H1 (cell line): ENCODE measurements around the gene PIGT. TPM values are rescaled to one million over a fixed set of nuclear protein-coding genes. Genes with fewer than 3 reads are reported as not detected.

Experiments used
- BRCA1 ChIP-seq: IDR thresholded peaks from 2 replicates; pipeline ENCODE4 v1.6.1; 2012; ENCODE audit warnings: low read depth, low read length, improper control_type of control experiment
- CTBP2 ChIP-seq: IDR thresholded peaks from 2 replicates; pipeline ENCODE4 v1.7.0; 2011; ENCODE audit warnings: borderline replicate concordance, mild to moderate bottlenecking, moderate library complexity, mixed read lengths, low read length; ENCODE audit not compliant: insufficient read depth, insufficient read length
- FOSL1 ChIP-seq: IDR thresholded peaks from 2 replicates; pipeline ENCODE4 v1.6.1; 2011; ENCODE audit warnings: mild to moderate bottlenecking, low read depth, low read length, moderate library complexity; ENCODE audit not compliant: insufficient read depth
- HDAC6 ChIP-seq: IDR thresholded peaks from one replicate; pipeline ENCODE4 v1.7.1; 2012; ENCODE audit warnings: low read depth, mild to moderate bottlenecking, inconsistent platforms, low read length, moderate library complexity
- JUND ChIP-seq: IDR thresholded peaks from 2 replicates; pipeline ENCODE4 v1.6.1; 2011; ENCODE audit warnings: mild to moderate bottlenecking, improper control_type of control experiment, low read length
- KDM1A ChIP-seq: fragments of 200-600, 300-600 bp; sonication (generic); IDR thresholded peaks from 2 replicates; pipeline ENCODE4 v1.7.1; 2016; ENCODE audit warnings: mild to moderate bottlenecking, low read length, borderline replicate concordance
- RFX5 ChIP-seq: IDR thresholded peaks from 2 replicates; pipeline ENCODE4 v1.6.1; 2011; ENCODE audit warnings: low read depth, low read length, improper control_type of control experiment, borderline replicate concordance
- SIRT6 ChIP-seq: IDR thresholded peaks from one replicate; pipeline ENCODE4 v1.7.1; 2012; ENCODE audit warnings: low read length, inconsistent platforms
- SP2 ChIP-seq: IDR thresholded peaks from 2 replicates; pipeline ENCODE4 v1.6.1; 2012; ENCODE audit warnings: mild to moderate bottlenecking, low read length, inconsistent platforms
- SRF ChIP-seq: IDR thresholded peaks from 2 replicates; pipeline ENCODE4 v1.6.1; 2011; ENCODE audit warnings: mild to moderate bottlenecking, low read depth, low read length, moderate library complexity
- TAF7 ChIP-seq: optimal IDR thresholded peaks from 2 replicates; pipeline ENCODE3; 2011; ENCODE audit warnings: low read depth, mild to moderate bottlenecking, inconsistent platforms, low read length, moderate library complexity, borderline replicate concordance
- polyA plus RNA-seq, 7 experiments: library from polyadenylated mRNA; depleted of rRNA in 3 of 7; stranded (reverse) in 5 of 7; unstranded in 2 of 7; fragments of >200 nt in 5 of 7; fragments of 200-250 nt in 2 of 7; gene quantifications; 1 replicate in 5 of 7; 2 replicates in 1 of 7; 4 replicates in 1 of 7; pipeline versions ENCODE4 v1.2.1 to v1.2.3, GENCODE V29; 2011 to 2013; ENCODE audit warnings: missing spikeins in 2 of 7, mixed read lengths in 2 of 7
- total RNA-seq: library from RNA; stranded (reverse); fragmentation: NEBNext Ultra II Directional; extraction: Animal tissue kit (Norgen Biotek cat#: 25700); gene quantifications from 2 replicates; pipeline ENCODE4 v1.2.1, GENCODE V29; 2021
- TF ChIP-seq, protein P1 (sequence below): fragments of 300-600 bp; sonication (generic); IDR thresholded peaks from 2 replicates; pipeline ENCODE4 v1.7.1; 2012; ENCODE audit warnings: low read length, moderate library complexity, mild to moderate bottlenecking, inconsistent platforms; ENCODE audit not compliant: insufficient replicate concordance

PIGT gene
- total and polyA plus RNA-seq, 2 of the 8 experiments (the other 6 are each of a cell fraction or from before 2014, with no cell fraction given), result 66.0 to 89.7 TPM

DNA sequence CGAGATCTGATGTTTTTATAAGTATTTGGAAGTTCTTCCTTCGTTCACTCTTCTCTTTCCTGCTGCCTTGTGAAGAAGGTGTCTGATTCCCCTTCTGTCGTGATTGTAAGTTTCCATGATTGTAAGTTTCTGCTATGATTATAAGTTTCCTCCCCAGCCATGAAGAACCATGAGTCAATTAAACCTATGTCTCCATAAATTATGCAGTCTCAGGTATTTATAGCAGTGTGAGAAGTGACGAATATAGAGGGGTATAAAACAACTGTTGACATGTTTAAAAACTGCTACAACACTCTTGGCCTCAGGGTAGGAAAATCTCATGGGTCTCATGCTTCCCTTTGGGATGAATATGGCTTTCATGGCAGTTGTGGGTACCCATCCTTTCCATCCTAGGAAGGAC lies 47.8 kb downstream of the PIGT start (continued):
- TF ChIP-seq, protein P1, sequence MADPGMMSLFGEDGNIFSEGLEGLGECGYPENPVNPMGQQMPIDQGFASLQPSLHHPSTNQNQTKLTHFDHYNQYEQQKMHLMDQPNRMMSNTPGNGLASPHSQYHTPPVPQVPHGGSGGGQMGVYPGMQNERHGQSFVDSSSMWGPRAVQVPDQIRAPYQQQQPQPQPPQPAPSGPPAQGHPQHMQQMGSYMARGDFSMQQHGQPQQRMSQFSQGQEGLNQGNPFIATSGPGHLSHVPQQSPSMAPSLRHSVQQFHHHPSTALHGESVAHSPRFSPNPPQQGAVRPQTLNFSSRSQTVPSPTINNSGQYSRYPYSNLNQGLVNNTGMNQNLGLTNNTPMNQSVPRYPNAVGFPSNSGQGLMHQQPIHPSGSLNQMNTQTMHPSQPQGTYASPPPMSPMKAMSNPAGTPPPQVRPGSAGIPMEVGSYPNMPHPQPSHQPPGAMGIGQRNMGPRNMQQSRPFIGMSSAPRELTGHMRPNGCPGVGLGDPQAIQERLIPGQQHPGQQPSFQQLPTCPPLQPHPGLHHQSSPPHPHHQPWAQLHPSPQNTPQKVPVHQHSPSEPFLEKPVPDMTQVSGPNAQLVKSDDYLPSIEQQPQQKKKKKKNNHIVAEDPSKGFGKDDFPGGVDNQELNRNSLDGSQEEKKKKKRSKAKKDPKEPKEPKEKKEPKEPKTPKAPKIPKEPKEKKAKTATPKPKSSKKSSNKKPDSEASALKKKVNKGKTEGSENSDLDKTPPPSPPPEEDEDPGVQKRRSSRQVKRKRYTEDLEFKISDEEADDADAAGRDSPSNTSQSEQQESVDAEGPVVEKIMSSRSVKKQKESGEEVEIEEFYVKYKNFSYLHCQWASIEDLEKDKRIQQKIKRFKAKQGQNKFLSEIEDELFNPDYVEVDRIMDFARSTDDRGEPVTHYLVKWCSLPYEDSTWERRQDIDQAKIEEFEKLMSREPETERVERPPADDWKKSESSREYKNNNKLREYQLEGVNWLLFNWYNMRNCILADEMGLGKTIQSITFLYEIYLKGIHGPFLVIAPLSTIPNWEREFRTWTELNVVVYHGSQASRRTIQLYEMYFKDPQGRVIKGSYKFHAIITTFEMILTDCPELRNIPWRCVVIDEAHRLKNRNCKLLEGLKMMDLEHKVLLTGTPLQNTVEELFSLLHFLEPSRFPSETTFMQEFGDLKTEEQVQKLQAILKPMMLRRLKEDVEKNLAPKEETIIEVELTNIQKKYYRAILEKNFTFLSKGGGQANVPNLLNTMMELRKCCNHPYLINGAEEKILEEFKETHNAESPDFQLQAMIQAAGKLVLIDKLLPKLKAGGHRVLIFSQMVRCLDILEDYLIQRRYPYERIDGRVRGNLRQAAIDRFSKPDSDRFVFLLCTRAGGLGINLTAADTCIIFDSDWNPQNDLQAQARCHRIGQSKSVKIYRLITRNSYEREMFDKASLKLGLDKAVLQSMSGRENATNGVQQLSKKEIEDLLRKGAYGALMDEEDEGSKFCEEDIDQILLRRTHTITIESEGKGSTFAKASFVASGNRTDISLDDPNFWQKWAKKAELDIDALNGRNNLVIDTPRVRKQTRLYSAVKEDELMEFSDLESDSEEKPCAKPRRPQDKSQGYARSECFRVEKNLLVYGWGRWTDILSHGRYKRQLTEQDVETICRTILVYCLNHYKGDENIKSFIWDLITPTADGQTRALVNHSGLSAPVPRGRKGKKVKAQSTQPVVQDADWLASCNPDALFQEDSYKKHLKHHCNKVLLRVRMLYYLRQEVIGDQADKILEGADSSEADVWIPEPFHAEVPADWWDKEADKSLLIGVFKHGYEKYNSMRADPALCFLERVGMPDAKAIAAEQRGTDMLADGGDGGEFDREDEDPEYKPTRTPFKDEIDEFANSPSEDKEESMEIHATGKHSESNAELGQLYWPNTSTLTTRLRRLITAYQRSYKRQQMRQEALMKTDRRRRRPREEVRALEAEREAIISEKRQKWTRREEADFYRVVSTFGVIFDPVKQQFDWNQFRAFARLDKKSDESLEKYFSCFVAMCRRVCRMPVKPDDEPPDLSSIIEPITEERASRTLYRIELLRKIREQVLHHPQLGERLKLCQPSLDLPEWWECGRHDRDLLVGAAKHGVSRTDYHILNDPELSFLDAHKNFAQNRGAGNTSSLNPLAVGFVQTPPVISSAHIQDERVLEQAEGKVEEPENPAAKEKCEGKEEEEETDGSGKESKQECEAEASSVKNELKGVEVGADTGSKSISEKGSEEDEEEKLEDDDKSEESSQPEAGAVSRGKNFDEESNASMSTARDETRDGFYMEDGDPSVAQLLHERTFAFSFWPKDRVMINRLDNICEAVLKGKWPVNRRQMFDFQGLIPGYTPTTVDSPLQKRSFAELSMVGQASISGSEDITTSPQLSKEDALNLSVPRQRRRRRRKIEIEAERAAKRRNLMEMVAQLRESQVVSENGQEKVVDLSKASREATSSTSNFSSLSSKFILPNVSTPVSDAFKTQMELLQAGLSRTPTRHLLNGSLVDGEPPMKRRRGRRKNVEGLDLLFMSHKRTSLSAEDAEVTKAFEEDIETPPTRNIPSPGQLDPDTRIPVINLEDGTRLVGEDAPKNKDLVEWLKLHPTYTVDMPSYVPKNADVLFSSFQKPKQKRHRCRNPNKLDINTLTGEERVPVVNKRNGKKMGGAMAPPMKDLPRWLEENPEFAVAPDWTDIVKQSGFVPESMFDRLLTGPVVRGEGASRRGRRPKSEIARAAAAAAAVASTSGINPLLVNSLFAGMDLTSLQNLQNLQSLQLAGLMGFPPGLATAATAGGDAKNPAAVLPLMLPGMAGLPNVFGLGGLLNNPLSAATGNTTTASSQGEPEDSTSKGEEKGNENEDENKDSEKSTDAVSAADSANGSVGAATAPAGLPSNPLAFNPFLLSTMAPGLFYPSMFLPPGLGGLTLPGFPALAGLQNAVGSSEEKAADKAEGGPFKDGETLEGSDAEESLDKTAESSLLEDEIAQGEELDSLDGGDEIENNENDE, result no peak
- TF ChIP-seq SP2 (no peak), HDAC6 (no peak), CTBP2 (no peak), BRCA1 (no peak), SRF (no peak), SIRT6 (no peak), KDM1A (no peak), FOSL1 (no peak), RFX5 (no peak), TAF7 (no peak), JUND (no peak)
- TF ChIP-seq, all 59 proteins: peak for 0
